Kidney epithelial cell (primary cell): ENCODE results near the gene WASL. TPM values are rescaled to one million over a fixed set of nuclear protein-coding genes. Genes with fewer than 3 reads are reported as not detected.

ENCODE experiments used
- DNase-seq: peaks from one replicate; pipeline ENCODE4 v3.0.0-alpha.2; 2010; ENCODE audit warnings: low read depth
- H3K27me3 ChIP-seq: 2 replicates; pipeline ENCODE4 v1.6.0; 2011; ENCODE audit warnings: low read length; ENCODE audit not compliant: control insufficient read depth, insufficient read depth
- H3K36me3 ChIP-seq: 2 replicates; pipeline ENCODE4 v1.5.1; 2011; ENCODE audit warnings: low read length; ENCODE audit not compliant: control insufficient read depth, insufficient read depth
- H3K4me3 ChIP-seq: 2 replicates; pipeline ENCODE4 v1.5.1; 2011; ENCODE audit warnings: low read depth, mild to moderate bottlenecking, control low read depth, low read length
- total RNA-seq: library from RNA; depleted of rRNA; stranded (reverse); fragments of >200 nt; gene quantifications from 2 replicates; pipeline ENCODE4 v1.2.3, GENCODE V29; 2015
- TF ChIP-seq, protein P1 (sequence below): IDR thresholded peaks from 2 replicates; pipeline ENCODE4 v1.5.1; 2011; ENCODE audit warnings: mild to moderate bottlenecking, moderate library complexity, low read length, control low read depth, inconsistent platforms; ENCODE audit not compliant: insufficient read depth, poor library complexity, severe bottlenecking

WASL gene
- total RNA-seq, 1 donor from 2014 or later = 31.6 TPM

DNA sequence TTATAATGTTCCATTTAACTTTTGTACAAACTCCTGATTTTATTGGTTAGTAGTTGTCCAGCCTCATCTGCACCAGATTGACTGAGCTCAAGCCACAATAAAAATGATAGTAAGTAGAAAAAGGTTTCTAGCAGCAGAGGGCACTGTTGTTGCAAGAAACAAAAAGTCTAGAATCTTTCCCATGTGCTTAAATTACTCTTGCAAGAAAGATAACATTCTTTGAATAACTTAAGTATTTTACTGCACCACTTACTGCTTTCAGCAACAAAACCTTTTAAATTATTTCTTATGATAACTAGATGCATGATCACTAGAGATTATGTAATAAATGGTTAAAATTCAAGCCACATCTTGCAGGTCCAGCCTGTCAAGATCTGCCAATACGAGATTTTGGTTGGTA is 66.1 kb downstream of the WASL start:
- Histone ChIP-seq H3K4me3 (no peak overlapping the region), H3K27me3 (no peaks in the 10 kb centered on the region), H3K36me3 (no peaks in the 10 kb centered on the region)
- TF ChIP-seq, protein P1, sequence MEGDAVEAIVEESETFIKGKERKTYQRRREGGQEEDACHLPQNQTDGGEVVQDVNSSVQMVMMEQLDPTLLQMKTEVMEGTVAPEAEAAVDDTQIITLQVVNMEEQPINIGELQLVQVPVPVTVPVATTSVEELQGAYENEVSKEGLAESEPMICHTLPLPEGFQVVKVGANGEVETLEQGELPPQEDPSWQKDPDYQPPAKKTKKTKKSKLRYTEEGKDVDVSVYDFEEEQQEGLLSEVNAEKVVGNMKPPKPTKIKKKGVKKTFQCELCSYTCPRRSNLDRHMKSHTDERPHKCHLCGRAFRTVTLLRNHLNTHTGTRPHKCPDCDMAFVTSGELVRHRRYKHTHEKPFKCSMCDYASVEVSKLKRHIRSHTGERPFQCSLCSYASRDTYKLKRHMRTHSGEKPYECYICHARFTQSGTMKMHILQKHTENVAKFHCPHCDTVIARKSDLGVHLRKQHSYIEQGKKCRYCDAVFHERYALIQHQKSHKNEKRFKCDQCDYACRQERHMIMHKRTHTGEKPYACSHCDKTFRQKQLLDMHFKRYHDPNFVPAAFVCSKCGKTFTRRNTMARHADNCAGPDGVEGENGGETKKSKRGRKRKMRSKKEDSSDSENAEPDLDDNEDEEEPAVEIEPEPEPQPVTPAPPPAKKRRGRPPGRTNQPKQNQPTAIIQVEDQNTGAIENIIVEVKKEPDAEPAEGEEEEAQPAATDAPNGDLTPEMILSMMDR = peak; percentile 58
- DNase-seq = peak; percentile 38

DNA sequence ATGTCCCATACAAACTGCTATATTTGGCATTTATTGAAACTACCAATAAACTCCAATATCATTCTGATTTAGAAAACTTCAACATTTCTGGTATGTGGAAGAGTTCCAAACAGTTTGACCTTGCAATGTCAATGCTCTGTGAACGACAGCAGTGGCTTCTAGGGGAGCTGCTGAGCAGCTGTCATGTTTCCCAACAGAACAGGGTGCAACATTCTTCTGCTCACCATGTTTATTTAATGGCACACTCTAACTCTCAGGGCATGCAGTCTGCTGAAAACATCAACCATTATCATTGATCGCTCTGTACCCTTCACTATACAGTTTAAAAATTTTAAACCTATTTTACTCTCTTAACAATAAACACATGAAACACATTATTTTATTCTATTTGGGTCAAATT is 67.2 kb downstream of the WASL start:
- H3K36me3 ChIP-seq = no peaks in the 10 kb centered on the region
- TF ChIP-seq, protein P1 = no peak

DNA sequence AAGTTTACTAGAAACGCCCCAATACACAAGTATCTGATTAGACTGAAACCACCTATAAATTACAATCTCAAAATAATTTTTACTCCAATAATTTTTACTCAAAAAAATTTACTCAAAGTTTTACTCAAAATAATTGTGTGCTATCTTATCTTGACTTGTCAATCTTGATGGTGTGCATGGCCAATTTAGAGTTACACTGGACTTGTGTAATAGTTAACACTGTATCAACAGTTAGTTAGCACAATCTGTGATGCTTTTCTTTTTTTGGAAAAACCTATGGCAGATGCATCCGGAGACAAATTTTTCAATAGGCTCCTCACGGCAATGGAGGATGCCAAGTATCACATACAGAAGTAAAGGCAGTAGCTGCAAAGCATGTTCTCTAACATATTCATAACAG is 68.2 kb downstream of the WASL start:
- Histone ChIP-seq H3K36me3 (no peaks in the 10 kb centered on the region), H3K4me3 (no peak overlapping the region), H3K27me3 (no peaks in the 10 kb centered on the region)
- DNase-seq = no peak
- TF ChIP-seq, protein P1 = no peak

More for the DNA sequence above, 67.2 kb downstream of the WASL start:
- no peak overlapping the region for H3K4me3 ChIP-seq
- H3K27me3 ChIP-seq = no peaks in the 10 kb centered on the region
- no peak for DNase-seq

DNA sequence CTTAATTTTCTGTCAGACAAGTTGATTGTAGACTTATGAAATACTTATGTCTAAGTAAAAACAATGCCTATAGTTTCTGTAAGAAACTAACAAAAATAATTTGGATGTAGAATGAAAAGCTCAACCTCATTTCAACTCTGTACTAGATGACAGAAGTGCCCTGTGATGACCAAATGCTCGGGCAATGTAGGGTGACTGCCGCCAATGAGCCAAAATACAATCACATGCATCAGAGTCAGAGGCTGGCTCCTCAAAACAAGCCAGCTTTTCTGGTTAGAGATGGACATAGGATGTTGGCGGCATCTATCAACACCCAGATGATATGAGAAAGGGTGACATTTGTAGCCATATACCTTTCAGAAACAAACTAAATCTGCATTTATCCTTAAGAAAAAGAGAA is 69.2 kb downstream of the WASL start:
- TF ChIP-seq, protein P1 = no peak
- Histone ChIP-seq H3K27me3 (no peaks in the 10 kb centered on the region), H3K36me3 (no peaks in the 10 kb centered on the region), H3K4me3 (no peak overlapping the region)
- DNase-seq = no peak

DNA sequence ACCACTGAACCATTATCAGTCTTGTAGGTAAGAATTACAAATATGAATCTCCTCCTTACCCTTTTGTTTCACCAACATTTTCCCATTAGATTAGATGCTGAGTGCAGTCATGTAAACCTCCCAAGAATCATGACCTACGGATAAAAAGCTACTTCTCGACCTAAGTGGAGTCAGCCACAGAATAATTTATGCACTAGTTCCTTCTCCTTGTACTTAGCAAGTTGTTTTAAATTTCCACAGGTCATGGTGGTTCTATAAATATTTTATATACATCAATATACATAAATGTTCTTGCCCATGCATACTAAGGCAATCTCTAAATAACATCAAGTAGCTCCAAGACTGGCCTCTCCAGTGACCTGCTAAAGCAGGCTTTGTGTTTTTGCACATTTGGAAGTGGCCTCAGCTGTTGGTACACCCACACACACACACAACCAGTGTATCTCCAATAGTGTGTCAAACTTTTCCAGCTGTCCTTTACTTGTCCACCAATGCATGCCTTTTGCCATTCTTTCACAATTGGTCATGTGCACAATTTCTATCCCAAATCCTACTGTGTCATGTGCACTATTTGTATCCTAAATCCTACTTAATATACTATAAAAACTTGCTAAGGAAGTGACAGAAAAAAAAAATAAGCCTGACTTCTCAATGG is 71.6 kb downstream of the WASL start:
- Histone ChIP-seq H3K36me3 (no peaks in the 10 kb centered on the region), H3K4me3 (no peak overlapping the region), H3K27me3 (no peaks in the 10 kb centered on the region)
- TF ChIP-seq, protein P1 = no peak
- DNase-seq = no peak

DNA sequence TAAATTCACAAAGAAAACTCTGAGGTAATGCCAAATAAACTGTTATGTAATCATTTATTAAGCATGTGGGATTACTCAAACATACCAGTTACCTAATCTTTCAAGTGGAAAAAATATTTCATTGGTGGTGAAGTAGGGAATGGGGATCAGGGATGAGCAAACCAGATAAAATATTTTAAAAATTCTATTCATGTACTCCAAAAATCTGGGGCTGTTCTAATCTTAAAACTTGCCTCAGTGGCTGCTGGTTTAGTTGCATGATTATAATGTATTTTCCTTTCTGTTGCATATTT is 73.7 kb downstream of the WASL start:
- no peaks in the 10 kb centered on the region for H3K27me3 ChIP-seq
- DNase-seq = no peak
- no peak overlapping the region for H3K4me3 ChIP-seq
- H3K36me3 ChIP-seq = no peaks in the 10 kb centered on the region
- TF ChIP-seq, protein P1 = no peak
